ENCODE measurements around the gene ZBTB22. TPM values are rescaled to one million over a fixed set of nuclear protein-coding genes. Genes with fewer than 3 reads are reported as not detected.

ZBTB22 gene
- total and polyA plus RNA-seq, 10 donors = 10.8 to 27.2 (median 19.1) TPM

- H3K36me3 ChIP-seq = peaks cover 0 to 73% (median 58%) of the 10 kb centered on the region in 6 donors
- WGBS, 5 donors = 1% methylated on average over 37 to 42 of the region's 42 CpGs
These were observed 19.4 kb downstream of the ZBTB22 start for GRCh38 chr6:33297956-33298772.

DNA sequence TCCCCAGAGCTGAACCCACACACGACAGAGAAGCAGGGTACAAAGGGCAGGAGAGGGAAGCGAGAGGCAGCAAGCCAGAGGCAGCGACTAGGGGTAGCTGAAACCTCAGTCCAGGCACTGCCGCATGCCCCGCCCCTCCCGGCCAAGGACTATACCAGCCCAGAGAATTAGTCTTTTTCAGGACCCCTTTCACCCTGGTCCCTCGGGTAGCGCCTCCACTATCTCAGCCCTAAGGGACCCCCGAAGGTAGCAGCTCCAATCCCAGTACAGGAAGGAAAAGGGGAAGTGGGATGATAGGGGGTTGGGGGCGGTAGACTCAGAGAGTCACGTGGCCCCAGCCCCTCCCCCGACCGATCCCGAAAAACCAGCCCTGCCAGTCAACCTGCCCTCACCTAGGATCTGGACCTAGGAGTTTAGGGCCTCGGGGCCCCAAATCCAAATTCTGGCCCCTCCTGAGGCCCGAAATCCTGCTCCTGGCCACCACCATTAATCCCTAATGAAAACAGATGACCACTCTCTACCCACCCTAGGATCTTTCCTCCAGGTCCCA lies 20.1 kb downstream of the ZBTB22 start:
- Histone ChIP-seq H3K9me3 (no peaks in the 10 kb centered on the region), H3K27me3 (replicated peaks in 1 of 7) (no peaks in the 10 kb centered on the region), H3K27ac (peak overlapping the region; percentile 94 to 99 (median 98)), H3K4me3 (peak overlapping the region; percentile 66 to 88 (median 84)), H3K36me3 (peaks cover 0 to 73% (median 58%) of the 10 kb centered on the region in 6 donors), H3K4me1 (peaks cover 10 to 81% (median 53%) of the 10 kb centered on the region in 6 donors)
- TF ChIP-seq, protein P1, sequence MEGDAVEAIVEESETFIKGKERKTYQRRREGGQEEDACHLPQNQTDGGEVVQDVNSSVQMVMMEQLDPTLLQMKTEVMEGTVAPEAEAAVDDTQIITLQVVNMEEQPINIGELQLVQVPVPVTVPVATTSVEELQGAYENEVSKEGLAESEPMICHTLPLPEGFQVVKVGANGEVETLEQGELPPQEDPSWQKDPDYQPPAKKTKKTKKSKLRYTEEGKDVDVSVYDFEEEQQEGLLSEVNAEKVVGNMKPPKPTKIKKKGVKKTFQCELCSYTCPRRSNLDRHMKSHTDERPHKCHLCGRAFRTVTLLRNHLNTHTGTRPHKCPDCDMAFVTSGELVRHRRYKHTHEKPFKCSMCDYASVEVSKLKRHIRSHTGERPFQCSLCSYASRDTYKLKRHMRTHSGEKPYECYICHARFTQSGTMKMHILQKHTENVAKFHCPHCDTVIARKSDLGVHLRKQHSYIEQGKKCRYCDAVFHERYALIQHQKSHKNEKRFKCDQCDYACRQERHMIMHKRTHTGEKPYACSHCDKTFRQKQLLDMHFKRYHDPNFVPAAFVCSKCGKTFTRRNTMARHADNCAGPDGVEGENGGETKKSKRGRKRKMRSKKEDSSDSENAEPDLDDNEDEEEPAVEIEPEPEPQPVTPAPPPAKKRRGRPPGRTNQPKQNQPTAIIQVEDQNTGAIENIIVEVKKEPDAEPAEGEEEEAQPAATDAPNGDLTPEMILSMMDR (IDR thresholded peaks at IDR 0.05 in 8 of 11, conservative IDR thresholded peaks at IDR 0.05 in 3 of 11) = no peak
- TF ChIP-seq POLR2A (IDR thresholded peaks at IDR 0.05) = no peak
- TF ChIP-seq POLR2AphosphoS5 (IDR thresholded peaks at IDR 0.05) = no peak
- DNase-seq = peak; percentile 87
- intact Hi-C loops (cut with DNase I; ENCODE audit: low total_unique reads) = no loop called here
- 7 to 15% (median 9%) methylated on average over 7 to 16 of the region's 16 CpGs for WGBS, 5 donors

More at GRCh38 chr6:33297956-33298772, 19.4 kb downstream of the ZBTB22 start:
- H3K27ac ChIP-seq = peak overlapping the region; percentile 94 to 99 (median 98)
- TF ChIP-seq, protein P1 (IDR thresholded peaks at IDR 0.05 in 8 of 11, conservative IDR thresholded peaks at IDR 0.05 in 3 of 11) = peak in 3 of 11 experiments; percentile 7 to 34 (median 10)
- TF ChIP-seq POLR2AphosphoS5 (IDR thresholded peaks at IDR 0.05) (peak; percentile 61 to 78 (median 72)), POLR2A (IDR thresholded peaks at IDR 0.05) (peak in 1 of 3 donors; percentile 46)
- H3K4me1 ChIP-seq = peaks cover 10 to 86% (median 53%) of the 10 kb centered on the region in 6 donors
- H3K27me3 ChIP-seq (replicated peaks in 1 of 7) = no peaks in the 10 kb centered on the region
- H3K4me3 ChIP-seq = peak overlapping the region; percentile 66 to 88 (median 84)
- peak; percentile 90 for DNase-seq
- intact Hi-C loops (cut with DNase I; ENCODE audit: low total_unique reads) = no loop called here
- H3K9me3 ChIP-seq = no peaks in the 10 kb centered on the region

- 67 to 80% (median 71%) methylated on average over 12 of the region's 12 CpGs for WGBS, 5 donors
- TF ChIP-seq POLR2AphosphoS5 (IDR thresholded peaks at IDR 0.05) = no peak
- no peak for TF ChIP-seq POLR2A (IDR thresholded peaks at IDR 0.05)
- TF ChIP-seq, protein P1 (IDR thresholded peaks at IDR 0.05 in 8 of 11, conservative IDR thresholded peaks at IDR 0.05 in 3 of 11) = no peak
- Histone ChIP-seq H3K27ac (peak overlapping the region; percentile 94 to 99 (median 98)), H3K4me1 (peaks cover 10 to 76% (median 50%) of the 10 kb centered on the region in 6 donors), H3K4me3 (peak overlapping the region; percentile 66 to 88 (median 84)), H3K9me3 (no peaks in the 10 kb centered on the region), H3K36me3 (peaks cover 0 to 73% (median 58%) of the 10 kb centered on the region in 6 donors), H3K27me3 (replicated peaks in 1 of 7) (no peaks in the 10 kb centered on the region)
- DNase-seq = no peak
- intact Hi-C loops (cut with DNase I; ENCODE audit: low total_unique reads) = no loop called here
These were observed 20.6 kb downstream of the ZBTB22 start for GRCh38 chr6:33296797-33297405.
